Measurements from ENCODE around the gene C20orf204. TPM values are rescaled to one million over a fixed set of nuclear protein-coding genes. Genes with fewer than 3 reads are reported as not detected.

C20orf204 gene
- polyA plus RNA-seq, 1 donor from 2014 or later, result not detected

- no peaks in the 10 kb centered on the region for H3K9me3 Mint-ChIP-seq
- no peaks in the 10 kb centered on the region for H3K27me3 Mint-ChIP-seq
- peaks cover 8% of the 10 kb centered on the region for H3K36me3 Mint-ChIP-seq
- peak overlapping the region in 1 of 3 donors; percentile 57 for H3K27ac Mint-ChIP-seq
- H3K4me3 Mint-ChIP-seq, result no peak overlapping the region
- no peaks in the 10 kb centered on the region for H3K4me1 Mint-ChIP-seq
Observed at GRCh38 chr20:64022671-64023360, 13.2 kb upstream of the C20orf204 start.

GRCh38 chr20:64023361-64024140 is 12.4 kb upstream of the C20orf204 start:
- H3K4me3 Mint-ChIP-seq, result no peak overlapping the region
- H3K27me3 Mint-ChIP-seq, result no peaks in the 10 kb centered on the region
- peak overlapping the region in 1 of 3 donors; percentile 57 for H3K27ac Mint-ChIP-seq
- H3K9me3 Mint-ChIP-seq, result no peaks in the 10 kb centered on the region
- no peaks in the 10 kb centered on the region for H3K4me1 Mint-ChIP-seq
- peaks cover 6% of the 10 kb centered on the region for H3K36me3 Mint-ChIP-seq

GRCh38 chr20:64024141-64024990 is 11.6 kb upstream of the C20orf204 start:
- Mint-ChIP-seq H3K9me3 (no peaks in the 10 kb centered on the region), H3K4me1 (no peaks in the 10 kb centered on the region), H3K27me3 (no peaks in the 10 kb centered on the region), H3K36me3 (peaks cover 3% of the 10 kb centered on the region), H3K27ac (no peak overlapping the region), H3K4me3 (no peak overlapping the region)

- no peaks in the 10 kb centered on the region for H3K4me1 Mint-ChIP-seq
- no peak overlapping the region for H3K4me3 Mint-ChIP-seq
- H3K27ac Mint-ChIP-seq, result no peak overlapping the region
- peaks cover 3% of the 10 kb centered on the region for H3K36me3 Mint-ChIP-seq
- no peaks in the 10 kb centered on the region for H3K9me3 Mint-ChIP-seq
- H3K27me3 Mint-ChIP-seq, result no peaks in the 10 kb centered on the region
Observed at GRCh38 chr20:64025101-64025825, 10.7 kb upstream of the C20orf204 start.

GRCh38 chr20:64025826-64026412 is 10.1 kb upstream of the C20orf204 start:
- Mint-ChIP-seq H3K4me3 (no peak overlapping the region), H3K36me3 (peaks cover 3% of the 10 kb centered on the region), H3K27me3 (no peaks in the 10 kb centered on the region), H3K4me1 (no peaks in the 10 kb centered on the region), H3K9me3 (no peaks in the 10 kb centered on the region), H3K27ac (no peak overlapping the region)

- Mint-ChIP-seq H3K4me3 (no peak overlapping the region), H3K4me1 (no peaks in the 10 kb centered on the region), H3K27ac (no peak overlapping the region), H3K27me3 (no peaks in the 10 kb centered on the region), H3K9me3 (no peaks in the 10 kb centered on the region), H3K36me3 (peaks cover 3% of the 10 kb centered on the region)
Observed at GRCh38 chr20:64027981-64028685, 7.8 kb upstream of the C20orf204 start.

GRCh38 chr20:64029293-64030117 is 6.5 kb upstream of the C20orf204 start:
- Mint-ChIP-seq H3K27ac (no peak overlapping the region), H3K36me3 (no peaks in the 10 kb centered on the region), H3K4me3 (no peak overlapping the region), H3K27me3 (no peaks in the 10 kb centered on the region), H3K9me3 (no peaks in the 10 kb centered on the region), H3K4me1 (peaks cover 0 to 1% (median 0%) of the 10 kb centered on the region in 3 donors)

GRCh38 chr20:64030371-64031134 is 5.4 kb upstream of the C20orf204 start:
- H3K27me3 Mint-ChIP-seq, result no peaks in the 10 kb centered on the region
- H3K27ac Mint-ChIP-seq, result no peak overlapping the region
- peaks cover 0 to 1% (median 0%) of the 10 kb centered on the region in 3 donors for H3K4me1 Mint-ChIP-seq
- no peaks in the 10 kb centered on the region for H3K9me3 Mint-ChIP-seq
- H3K36me3 Mint-ChIP-seq, result no peaks in the 10 kb centered on the region
- no peak overlapping the region for H3K4me3 Mint-ChIP-seq

- Mint-ChIP-seq H3K9me3 (no peaks in the 10 kb centered on the region), H3K36me3 (no peaks in the 10 kb centered on the region), H3K4me1 (peaks cover 0 to 1% (median 0%) of the 10 kb centered on the region in 3 donors), H3K4me3 (no peak overlapping the region), H3K27ac (no peak overlapping the region), H3K27me3 (no peaks in the 10 kb centered on the region)
Observed at GRCh38 chr20:64031822-64032314, 4.1 kb upstream of the C20orf204 start.

- Mint-ChIP-seq H3K9me3 (no peaks in the 10 kb centered on the region), H3K27me3 (peaks cover 3% of the 10 kb centered on the region), H3K4me1 (peaks cover 0 to 5% (median 2%) of the 10 kb centered on the region in 3 donors), H3K4me3 (no peak overlapping the region), H3K27ac (peak overlapping the region in 1 of 3 donors; percentile 23), H3K36me3 (no peaks in the 10 kb centered on the region)
Observed at GRCh38 chr20:64032706-64033624, 3.0 kb upstream of the C20orf204 start.

GRCh38 chr20:64033981-64034493 is 1.9 kb upstream of the C20orf204 start:
- no peak overlapping the region for H3K27ac Mint-ChIP-seq
- no peaks in the 10 kb centered on the region for H3K36me3 Mint-ChIP-seq
- H3K4me1 Mint-ChIP-seq, result peaks cover 0 to 5% (median 2%) of the 10 kb centered on the region in 3 donors
- H3K9me3 Mint-ChIP-seq, result no peaks in the 10 kb centered on the region
- H3K27me3 Mint-ChIP-seq, result peaks cover 3% of the 10 kb centered on the region
- H3K4me3 Mint-ChIP-seq, result peak overlapping the region in 1 of 4 donors; percentile 32
